HPDE6-E6E7 (cell line): Measurements from ENCODE around the gene CAV1.

Experiments used
- DNase-seq: peaks from one replicate; pipeline ENCODE4 v3.0.0; 2011; ENCODE audit warnings: missing footprints; ENCODE audit errors: extremely low spot score

CAV1 gene

DNA sequence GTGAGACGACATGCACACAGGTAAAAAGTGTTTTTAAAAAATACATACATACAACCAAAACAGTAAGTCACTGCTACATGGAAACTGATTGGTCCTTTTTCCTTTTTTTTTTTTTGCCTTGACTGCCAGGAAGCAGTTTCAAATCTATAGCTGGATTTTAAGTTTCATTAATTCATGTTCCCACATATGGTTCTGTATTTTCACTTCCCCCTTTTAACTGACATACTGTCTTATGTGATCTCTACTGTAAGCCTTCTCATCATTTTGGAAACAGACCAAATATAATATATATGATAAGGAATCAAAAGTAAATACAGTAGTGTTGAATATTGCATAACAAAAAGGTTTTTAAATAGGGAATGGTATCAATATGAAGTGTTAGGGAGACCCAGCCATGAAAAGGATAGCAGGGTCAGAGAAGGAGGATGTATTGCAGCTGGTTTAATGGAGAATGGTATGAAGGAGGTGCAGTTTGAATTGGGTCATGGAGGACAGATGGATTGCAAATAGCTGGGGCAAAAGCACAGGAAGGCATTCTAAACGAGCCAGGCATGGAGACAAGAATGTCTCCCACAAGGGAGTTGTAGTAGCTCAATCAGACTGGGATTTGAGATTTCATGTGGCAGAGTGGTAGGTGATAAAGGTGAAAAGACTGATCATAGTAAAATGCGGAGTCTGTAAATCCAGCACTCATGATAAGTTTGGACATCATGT lies 5.4 kb downstream of the CAV1 start:
- no peak for DNase-seq

DNA sequence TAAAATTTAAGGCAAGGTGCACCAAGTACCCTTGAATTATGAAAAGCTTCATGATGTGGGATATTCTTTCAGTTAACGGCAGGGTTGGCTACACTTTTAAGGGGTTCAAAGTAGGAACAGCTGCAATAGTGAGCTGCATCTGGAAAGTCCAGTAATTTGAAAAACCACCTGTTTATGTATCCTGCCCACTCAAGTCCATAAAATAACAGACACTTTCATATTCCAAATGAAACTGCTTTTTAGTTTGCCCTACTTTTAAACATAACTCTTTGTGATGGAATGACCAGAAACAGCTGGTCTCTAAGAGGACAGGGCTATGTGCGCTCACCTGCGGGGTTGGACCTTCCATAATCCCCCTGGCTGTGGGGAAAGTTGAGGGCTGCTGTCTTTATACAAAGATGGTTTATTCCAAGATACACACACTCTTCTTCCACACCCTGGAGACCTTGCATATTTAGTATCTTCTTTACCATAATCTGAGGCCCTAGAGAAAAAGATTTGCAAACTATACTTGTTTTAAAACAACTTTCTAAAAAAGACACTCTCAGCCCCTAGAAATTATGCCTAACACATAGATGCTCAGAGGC lies 7.4 kb downstream of the CAV1 start:
- DNase-seq, result no peak

- no peak for DNase-seq
Measured at GRCh38 chr7:116534790-116535189, 10.0 kb downstream of the CAV1 start.

DNA sequence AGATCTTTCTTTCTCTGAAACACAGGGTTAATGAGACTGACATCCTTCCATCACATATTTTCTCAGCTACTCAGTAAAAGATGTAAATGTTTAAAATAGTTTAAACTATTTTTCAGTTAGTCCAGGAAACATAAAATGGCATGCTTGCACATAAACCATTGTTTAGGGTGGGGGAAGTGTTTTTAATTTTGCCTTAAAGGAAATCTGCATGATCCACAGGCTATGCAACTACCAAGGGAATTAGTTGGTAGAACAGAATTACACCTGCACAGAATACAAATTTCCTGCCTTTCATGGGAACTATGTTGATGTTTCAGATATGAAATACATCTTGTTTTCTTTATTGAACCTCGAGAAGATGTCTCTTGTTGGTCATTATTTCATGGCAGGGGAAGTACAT lies 10.6 kb downstream of the CAV1 start:
- DNase-seq, result no peak

DNA sequence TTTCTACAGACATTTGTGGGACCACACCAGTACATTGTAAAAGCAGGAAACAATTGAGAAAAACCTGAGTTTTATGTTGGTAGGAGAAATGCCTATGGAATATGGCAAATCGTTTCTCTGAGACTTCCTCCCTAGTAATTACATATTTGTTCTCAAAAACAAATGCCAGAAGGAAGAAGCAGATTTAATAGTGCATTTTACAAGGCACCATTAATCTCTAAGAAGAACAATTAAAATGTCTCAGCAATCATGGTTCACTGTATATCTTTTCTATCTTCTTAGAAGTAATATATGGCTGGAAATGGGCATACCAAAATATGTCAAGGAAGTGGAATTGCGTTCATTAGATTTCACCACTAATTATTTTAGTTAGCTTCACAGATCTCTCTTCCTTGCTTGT lies 13.3 kb downstream of the CAV1 start:
- DNase-seq, result no peak

GRCh38 chr7:116539879-116540278 lies 15.0 kb downstream of the CAV1 start:
- no peak for DNase-seq

DNA sequence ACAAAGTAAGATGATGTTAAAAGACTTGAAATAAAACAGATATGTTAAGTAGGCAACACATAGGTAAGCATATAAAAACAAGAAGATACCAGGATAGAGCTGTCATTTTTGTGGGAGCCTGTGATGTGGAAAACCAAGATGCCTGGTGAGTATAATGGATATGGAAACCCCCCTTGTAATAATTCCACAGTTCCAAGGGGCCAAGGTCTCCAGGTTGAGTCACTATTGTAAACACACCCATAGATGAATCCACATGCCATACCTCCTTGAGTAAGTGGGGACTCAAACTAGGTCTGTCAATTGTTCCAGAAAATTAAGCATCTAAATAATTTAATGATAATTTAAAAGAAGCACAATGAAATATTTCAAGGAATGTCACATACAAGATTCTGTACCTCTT lies 15.9 kb downstream of the CAV1 start:
- no peak for DNase-seq

GRCh38 chr7:116541951-116542350 lies 17.1 kb downstream of the CAV1 start:
- DNase-seq, result no peak

GRCh38 chr7:116542618-116543017 lies 17.8 kb downstream of the CAV1 start:
- no peak for DNase-seq

DNA sequence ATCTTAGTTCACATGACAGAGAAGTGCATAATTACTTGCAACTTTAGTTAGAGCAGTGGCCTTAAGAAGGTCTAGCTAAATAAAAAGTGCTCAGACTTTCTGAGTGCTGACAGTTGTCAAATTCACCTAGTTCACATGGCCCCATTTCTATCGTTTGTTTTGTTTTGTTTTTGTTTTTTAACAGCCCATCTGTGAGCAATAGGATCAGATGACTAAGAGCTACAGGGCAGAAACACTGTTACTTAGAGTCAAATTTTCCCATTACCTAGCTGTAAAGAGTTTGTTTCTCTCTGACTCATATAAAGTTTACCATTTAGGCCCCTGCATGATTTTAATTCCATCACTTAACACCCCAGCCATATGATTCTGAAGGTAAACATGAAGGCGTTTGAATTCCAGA lies 18.8 kb downstream of the CAV1 start:
- DNase-seq, result no peak

DNA sequence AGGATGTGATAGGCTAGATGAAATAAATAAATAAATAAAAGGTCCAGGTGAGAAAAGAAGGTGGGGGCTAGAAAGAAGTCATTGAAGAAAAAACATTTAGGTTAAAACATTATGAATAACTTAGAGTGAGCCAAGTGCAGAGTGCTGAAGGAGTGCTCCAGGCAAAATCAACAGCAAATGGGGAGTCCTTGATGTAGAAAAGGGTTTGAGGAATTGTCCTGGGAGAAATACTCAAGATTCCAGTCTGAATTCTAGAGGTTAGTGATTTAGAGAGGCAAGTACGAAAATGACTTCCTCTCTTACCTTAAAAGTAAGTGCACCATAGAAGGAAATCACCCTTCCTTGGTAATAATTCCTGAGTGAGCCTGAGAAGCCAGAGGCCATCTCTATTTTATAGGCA lies 19.7 kb downstream of the CAV1 start:
- no peak for DNase-seq

GRCh38 chr7:116545411-116545993 lies 20.7 kb downstream of the CAV1 start:
- DNase-seq, result no peak

GRCh38 chr7:116546054-116546453 lies 21.2 kb downstream of the CAV1 start:
- DNase-seq, result no peak

- DNase-seq, result no peak
Measured at GRCh38 chr7:116546916-116547315, 22.1 kb downstream of the CAV1 start.

DNA sequence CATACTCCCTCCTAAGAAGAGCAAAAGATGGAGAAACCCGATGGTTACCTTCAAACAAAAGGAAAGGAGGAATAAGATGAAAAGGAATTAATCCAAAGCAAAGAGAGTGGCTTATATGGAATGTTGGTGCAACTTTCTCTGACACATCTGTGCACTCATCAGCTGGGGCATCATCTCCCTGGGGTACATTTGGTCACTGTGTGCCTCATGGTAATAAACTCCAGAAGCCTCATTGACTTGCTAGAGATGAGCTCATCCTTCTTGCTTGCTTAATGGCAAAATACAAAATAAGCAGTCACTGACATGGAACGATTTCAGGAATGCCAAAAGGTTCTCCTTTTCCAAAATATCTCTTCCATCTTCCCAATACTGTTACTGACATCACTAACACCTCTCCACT lies 22.5 kb downstream of the CAV1 start:
- no peak for DNase-seq

- DNase-seq, result no peak
Measured at GRCh38 chr7:116548506-116548905, 23.7 kb downstream of the CAV1 start.

DNA sequence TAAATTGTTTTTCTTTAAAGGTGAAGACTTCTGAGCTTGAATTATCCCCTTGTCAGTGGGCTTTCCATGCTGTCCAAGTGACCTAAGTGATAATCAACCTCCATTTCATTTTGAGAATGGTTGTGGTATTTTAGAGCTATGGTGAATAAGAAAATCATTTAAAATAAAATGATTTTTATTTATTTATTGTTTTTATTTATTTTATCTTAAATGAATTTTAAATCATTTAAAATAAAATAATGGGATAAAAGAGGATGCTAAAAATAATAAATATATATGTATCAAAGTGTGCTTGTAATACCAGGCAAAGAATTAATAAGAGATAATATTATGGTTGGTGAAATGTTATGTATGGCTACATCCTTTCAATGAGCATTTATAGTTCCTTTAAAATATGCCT lies 24.5 kb downstream of the CAV1 start:
- no peak for DNase-seq

DNA sequence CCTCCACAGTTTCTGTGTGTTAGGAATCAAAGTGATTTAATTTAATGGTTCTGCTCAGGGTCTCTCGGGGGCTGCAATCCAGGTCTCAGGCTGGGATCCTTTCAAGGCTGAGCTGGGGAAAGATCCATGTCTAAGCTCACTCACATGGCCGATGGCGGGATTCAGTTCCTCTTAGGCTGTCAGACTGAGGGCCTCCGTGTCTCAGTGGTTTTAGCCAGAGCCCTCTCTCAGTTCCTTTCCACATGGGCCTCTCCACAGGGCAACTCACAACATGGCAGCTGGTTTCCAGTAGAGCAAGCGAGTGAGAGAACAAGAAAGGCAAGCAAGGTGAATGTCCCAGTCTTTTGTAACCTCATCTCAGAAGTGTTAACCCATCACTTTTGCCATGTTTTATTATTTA lies 26.9 kb downstream of the CAV1 start:
- DNase-seq, result no peak

DNA sequence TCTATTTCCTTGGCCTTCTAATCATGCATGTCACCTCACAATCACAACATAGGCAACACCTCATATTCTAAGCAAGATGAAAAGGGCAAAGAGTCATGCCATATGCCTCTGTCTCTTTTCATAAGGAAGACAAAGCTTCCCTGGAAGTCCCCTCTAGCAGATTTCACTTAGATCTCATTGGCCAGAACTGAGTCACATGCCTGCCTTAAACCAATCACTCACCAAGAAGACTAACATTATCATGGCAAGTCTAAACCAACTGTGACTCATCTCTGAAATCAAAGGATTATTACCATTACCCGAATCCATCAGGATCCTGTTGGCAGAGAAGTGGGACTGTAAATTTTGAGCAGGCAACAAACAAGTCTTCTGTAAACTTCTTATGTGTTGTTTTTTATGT lies 27.8 kb downstream of the CAV1 start:
- DNase-seq, result no peak

GRCh38 chr7:116553168-116553964 lies 28.5 kb downstream of the CAV1 start:
- DNase-seq, result no peak

DNA sequence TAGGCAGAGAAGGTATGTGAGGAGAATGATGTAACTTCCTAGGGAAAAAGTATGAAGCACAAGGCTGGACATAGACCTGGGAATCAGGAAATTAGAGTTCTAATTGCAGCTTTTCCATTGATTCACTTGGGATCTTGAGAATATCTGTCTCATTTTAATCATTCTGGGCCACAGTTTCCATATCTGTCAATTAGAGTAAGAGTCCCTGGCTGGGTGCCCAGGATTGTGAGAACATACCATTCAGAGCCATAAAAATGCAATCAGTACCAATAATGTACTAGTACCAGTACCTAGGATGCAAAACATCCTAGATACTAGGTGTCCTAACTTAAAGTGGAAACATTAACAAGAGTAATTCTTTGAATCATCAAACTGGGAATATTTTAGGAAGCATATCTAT lies 29.6 kb downstream of the CAV1 start:
- no peak for DNase-seq

DNA sequence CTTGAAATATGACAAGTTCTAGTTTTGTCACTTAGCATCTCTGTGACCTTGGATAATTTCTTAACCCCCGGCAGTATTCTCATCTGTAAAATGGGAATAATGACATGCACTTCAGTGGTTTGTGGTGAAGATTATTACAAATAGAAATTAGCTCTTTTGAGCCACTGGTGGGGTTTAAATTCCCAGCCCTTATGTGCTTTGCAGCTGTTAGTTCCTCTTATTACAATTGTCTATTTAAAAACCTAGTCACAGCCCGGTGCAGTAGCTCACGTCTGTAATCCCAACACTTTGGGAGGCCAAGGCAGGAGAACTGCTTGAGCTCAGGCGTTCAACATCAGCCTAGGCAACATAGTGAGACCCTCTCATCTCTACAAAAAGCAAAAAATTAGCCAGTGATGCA lies 30.1 kb downstream of the CAV1 start:
- DNase-seq, result no peak
